Fibroblast of skin of right biceps (primary cell): ENCODE data around the gene OR2M3.
"Not testable (repeated sequence)": the region's sequence is repeated elsewhere in the genome, so short reads cannot be mapped to it uniquely, and the experiment has no call there.

Experiments
- DNase-seq: peaks from one replicate; pipeline ENCODE4 v3.0.0-alpha.2; 2013

Gene OR2M3, protein sequence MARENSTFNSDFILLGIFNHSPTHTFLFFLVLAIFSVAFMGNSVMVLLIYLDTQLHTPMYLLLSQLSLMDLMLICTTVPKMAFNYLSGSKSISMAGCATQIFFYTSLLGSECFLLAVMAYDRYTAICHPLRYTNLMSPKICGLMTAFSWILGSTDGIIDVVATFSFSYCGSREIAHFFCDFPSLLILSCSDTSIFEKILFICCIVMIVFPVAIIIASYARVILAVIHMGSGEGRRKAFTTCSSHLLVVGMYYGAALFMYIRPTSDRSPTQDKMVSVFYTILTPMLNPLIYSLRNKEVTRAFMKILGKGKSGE

DNA sequence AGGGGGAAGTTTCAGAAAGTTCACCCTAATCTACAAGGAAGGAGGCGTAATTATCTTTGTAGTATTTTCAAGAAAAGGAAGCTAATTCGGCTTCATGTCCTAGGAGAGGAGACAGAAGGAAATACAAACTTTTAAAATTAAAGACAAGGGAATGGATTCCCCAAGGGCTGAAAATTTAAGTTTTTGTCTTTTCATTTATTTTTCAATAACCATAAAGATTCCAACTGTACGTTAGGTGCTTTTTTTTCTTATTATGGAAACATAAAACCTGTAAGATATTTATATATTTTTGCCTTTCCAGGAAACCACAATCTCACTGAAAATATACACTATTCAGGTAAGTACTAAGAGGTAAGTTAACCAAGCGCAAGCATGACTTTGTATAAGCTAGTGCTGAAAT is at the start of gene OR2M3:
Gene OR2M3, plus strand, starts transcription at position 301 of the 400 bp plus-strand sequence. CDS start 5,803 bp downstream, outside the sequence.
- no peak for DNase-seq

DNA sequence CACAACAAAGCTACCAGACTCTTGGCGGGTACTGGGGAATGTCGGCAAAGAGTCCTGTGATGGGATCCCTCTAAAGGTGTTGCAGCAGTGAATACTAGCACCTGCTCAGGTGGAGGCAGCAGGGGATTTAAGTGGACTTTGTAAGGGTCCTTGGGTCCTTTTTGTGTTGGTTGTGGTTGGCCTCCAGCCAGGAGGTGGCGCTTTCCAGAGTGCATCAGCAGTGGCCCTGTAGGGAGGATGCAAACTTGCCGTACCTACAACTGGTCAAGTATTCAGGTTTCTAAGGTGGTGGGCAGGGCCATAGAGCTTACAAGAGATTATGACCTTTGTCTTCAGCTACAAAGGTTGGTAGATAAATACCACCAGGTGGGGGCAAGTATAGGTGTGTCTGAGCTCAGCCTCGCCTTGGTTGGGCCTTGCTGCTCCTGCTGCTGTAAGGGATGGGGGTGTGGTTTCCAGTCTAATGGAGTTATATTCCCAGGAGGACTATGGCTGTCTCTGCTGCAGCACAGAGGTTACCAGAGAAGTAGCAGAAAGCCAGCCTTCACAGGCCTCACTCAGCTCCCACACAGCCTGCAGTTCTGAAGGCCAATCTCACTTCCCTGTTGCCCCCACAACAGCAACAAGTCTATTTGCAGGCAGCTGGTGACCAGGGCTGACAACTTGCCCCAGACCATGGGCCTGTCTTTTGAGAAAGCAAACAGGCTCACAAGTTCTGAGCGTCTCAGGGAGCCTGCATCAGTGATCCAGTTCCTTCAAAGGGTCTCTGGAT is 44.8 kb upstream of the OR2M3 start:
- no peak for DNase-seq

DNA sequence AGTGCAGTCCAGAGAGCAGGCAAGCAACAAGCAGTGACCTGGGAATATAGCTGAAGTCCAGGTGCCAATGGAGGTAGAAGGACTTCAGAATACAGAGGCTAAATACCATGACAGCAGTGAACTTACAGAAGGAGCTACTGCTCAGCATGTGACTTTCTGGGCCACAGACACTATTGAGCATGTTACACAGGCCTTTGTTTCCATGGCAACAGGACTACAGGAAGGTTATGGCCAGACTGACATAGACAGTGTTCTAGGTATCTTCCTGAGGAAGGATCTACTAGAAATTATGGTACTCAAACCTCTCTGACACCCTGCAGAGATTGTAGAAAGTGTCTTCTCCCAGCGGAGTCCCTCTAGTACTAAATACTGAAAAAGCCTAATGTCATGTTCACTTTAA is 41.1 kb upstream of the OR2M3 start:
- no peak for DNase-seq

DNA sequence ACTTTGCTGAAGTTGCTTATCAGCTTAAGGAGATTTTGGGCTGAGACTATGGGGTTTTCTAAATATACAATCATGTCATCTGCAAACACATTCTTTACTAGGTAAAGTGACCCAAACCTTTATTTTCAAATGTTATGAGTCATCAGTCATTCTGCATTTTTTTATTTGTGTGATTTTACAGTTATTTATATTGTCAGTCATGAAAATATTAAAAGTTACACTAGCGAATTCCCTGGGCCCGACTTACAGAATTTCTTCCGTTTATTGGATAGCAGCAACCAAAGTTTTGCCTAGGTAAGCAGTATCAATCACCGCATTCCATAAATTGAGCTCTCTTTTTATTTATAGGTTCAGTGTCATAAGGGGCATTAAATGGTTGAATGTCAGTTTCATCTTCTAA is 38.3 kb upstream of the OR2M3 start:
- no peak for DNase-seq

DNA sequence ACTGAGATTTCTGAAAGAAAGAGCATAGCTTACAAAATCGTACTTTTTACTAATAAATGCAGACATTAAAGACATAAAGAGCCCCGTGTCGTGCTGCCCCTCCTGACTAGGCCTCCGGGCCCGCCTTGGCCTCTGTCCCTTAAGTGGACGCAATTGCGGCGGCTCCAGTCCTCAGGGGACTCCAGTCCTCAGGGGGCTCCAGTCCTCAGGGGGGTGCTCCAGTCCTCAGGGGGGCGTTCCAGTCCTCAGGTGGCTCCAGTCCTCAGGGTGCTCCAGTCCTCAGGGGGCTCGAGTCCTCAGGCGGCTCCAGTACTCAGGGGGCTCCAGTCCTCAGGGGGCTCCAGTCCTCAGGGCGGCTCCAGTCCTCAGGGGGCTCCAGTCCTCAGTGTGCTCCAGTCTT is 33.0 kb upstream of the OR2M3 start:
- no peak for DNase-seq

DNA sequence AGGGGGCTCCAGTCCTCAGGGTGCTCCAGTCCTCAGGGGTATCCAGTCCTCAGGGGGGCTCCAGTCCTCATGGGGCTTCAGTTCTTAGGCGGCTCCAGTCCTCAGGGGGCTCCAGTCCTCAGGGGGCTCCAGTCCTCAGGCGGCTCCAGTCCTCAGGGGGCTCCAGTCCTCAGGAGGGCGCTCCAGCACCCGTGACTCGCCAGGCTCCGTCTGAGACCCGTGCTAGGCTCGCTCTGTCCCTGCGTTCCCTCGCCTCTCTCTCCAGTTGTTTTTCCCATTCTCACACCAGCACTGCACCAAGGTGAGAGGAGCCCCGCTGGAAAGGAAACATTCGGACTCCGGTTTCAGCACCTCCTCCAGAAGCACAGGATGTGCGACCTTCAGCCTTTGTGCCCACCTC is 31.9 kb upstream of the OR2M3 start:
- no peak for DNase-seq

DNA sequence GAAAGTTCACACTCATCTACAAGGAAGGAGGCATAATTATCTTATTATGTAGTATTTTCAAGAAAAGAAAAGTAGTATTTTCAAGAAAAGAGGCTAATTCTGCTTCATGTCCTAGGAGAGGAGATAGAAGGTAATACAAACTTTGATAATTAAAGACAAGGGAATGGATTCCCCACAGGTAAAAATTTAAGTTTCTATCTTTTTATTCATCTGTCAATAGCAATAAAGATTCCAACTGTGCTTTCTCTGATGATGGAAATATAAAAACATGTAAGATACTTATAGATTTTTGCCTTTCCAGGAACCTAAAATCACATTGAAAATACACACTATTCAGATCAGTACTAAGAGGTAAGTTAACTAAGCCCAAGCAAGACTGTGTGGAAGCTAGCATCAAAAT is 22.5 kb upstream of the OR2M3 start, which contains the start of gene OR2M2:
Gene OR2M2, plus strand, starts transcription at position 301 of the 400 bp plus-strand sequence. CDS start 5,165 bp downstream, outside the sequence.
- no peak for DNase-seq

DNA sequence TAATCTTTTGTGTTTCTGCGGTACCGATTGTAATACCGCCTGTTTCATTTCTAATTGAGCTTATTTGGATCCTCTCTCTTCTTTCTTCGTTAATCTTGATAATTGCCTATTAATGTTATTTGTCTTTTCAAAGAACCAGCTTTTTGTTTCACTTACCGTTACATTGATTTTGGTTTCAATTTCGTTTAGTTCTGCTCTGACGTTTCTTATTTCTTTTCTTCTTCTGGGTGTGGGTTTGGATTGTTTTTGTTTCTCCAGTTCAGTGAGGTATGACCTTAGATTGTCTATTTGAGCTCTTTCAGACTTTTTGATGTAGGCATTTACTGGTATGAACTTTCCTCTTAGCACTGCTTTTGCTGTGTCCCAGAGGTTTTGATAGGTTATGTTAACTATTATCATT is 13.1 kb upstream of the OR2M3 start:
- DNase-seq, result no peak

DNA sequence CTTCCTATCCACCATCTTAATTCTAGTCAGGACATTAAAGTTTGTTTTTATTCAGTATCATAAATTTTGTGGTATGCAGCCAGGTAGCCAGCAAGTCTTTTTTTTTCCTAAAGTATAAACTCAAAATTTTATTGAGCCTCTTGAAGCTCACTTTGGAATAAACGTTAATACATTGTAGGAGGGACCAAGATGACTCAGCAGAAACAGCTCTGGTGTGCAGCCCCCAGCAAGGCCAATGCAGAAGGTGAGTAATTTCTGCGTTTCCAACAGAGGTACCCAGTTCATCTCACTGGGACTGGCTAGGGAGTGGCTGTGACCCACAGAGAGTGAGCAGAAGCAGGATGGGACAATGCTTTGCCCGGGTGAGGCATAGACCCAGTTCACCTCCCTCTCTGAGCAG is 9.7 kb upstream of the OR2M3 start:
- DNase-seq, result no peak

DNA sequence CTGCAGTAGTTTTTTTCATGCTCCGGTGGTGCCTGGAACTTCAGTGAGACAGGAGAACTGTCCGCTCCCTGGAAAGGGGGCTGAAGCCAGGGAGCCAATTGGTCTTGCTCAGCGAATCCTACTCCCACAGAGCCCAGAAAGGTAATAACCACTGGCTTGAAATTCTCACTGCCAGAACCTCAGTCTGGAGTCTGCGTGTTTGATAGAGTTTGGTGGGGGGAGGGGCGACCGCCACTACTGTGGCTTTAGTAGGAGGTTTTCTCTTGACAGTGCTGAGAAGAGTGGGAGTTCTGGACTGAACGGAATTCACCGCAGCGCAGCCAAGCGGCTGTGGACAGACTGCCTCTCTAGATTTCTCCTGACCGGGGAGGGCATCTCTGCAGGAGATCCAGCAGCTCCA is 8.0 kb upstream of the OR2M3 start:
- DNase-seq, result no peak

DNA sequence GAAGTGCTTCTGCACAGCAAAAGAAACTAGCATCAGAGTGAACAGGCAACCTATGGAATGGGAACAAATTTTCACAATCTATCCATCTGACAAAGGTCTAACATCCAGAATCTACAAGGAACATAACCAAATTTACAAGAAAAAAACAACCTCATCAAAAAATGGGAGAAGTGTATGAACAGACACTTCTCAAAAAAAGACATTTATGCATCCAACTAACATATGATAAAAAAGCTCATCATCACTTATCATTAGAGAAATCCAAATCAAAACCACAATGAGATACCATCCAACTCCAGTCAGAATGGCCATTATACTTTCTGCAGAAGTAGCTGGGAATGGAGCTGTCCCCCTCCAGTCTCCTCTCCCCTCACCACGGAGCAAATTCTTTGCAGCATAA is 2.9 kb upstream of the OR2M3 start:
- DNase-seq, result no peak

DNA sequence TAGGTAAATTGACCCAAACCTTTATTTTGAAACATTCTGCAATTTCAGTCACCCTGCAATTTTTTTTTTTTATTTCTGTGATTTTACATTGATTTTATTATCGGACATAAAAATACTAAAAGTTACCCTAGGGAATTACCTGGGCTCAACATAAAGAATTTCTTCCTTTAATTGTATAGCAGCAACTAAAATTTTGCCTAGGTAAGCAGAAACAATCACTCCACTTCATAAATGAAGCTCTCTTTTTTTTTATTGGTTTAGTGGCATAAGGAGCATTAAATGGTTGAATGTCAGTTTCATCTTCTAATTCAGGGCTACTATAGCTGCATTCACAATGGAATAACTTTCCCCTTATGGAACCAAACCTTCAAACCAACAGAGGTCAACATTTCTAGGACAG is 18.8 kb downstream of the OR2M3 start:
- no peak for DNase-seq

DNA sequence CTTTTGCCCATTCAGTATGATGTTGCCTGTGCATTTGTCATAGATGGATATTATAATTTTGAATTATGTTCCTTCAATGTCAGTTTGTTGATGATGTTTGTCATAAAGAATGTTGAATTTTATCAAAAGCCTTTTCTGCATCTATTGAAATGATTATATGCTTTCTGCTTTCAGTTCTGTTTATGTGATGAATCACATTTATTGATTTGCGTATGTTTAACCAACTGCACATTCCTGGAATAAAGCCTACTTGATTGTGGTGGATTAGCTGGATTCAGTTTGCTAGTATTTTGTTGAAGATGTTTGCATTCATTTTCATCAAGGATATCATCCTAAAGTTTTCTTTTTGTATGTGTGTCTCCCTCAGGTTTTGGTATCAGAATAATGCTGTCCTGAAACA is 28.5 kb downstream of the OR2M3 start:
- no peak for DNase-seq

DNA sequence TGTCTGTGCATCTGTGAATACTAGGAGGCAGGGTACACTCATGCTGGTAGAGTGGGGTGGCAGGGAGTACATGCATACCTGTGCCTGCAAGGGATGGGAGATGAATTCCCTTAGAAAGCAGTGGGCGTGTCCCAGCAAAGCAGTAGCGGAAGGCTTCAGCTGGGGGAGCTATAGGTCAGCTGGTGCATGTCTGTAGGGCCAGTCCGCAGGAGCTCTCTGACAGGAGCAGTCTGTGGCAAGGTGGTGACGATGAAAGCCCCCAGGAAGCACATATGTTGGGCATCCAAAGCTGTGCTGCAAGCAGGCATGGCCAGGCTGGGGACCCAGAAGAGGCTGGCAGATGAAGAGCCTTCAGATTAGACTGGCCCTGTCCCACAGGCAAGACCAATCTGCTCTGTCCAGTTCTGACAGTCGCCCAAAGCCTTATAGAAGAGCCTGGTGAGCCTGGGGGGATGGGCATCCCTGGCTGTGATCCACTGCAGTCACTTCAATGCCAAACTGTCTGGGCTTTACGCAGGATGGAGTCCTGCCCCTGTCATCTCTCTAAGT is 32.4 kb downstream of the OR2M3 start:
- no peak for DNase-seq

DNA sequence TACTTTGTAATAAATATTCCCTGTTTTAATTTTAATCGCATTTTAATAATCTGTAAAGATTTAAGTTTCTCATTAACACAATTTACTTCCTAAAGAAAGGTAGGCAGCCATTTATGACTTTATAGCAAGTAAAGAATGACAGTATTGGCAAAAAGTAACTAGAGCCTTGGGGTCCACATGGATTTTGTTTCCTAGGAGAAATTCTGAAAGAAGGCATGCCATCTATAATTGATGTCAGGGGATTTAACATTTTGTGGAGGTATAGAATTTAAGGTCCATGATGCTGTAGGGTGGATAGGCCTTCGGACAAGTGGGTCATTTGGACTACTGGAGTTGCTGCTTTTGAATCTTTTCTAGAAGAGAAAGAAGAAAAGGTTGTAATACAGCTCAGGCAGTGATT is 34.1 kb downstream of the OR2M3 start, which contains the start of gene OR2M4:
Gene OR2M4, plus strand, starts transcription at position 301 of the 400 bp plus-strand sequence. CDS start 7,512 bp downstream, outside the sequence.
- no peak for DNase-seq

DNA sequence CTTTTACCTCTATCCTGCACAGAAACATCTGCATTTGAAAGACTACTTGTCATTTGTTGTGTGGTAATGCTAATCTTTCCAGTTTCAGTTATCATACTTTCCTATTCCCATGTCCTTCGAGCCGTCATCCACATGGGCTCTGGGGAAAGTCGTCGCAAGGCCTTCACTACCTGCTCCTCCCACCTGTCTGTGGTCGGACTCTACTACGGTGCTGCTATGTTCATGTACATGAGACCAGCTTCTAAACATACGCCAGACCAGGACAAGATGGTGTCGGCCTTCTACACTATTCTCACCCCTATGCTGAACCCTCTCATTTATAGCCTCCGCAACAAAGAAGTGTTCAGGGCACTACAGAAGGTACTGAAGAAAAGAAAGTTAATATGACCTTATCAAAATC is 42.4 kb downstream of the OR2M3 start:
- DNase-seq, result no peak

DNA sequence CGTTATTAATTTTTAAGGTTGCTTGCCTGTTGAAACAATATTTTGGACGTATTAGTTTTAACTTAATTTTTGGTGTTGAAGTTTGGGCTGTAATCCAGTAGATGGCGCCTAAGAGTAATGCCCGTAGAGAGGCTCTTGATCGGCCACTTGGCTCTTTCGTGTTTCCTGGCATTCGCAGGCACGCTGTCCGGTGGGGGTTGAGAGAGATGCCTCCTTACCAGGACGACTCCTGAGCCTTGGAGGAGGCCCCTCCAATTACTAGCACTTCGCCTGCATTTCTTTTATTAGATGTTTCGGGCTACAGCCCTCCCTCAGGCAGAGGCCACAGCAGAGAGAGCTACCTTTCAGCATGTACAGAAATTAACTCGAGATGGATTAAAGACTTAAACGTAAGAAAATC is 46.1 kb downstream of the OR2M3 start:
- no peak for DNase-seq

DNA sequence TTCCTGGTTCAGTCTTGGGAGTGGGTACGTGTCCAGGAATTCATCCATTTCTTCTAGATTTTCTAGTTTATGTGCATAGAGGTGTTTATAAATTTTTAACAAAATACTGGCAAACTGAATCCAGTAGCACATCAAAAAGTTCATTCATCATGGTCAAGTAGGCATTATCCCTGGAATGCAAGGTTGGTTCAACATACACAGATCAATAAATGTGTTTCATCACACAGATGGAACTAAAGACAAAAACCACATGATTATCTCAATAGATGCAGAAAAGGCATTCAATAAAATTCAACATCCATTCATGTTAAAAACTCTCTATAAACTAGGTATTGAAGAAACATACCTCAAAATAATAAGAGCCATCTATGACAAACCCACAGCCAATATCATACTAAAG is 62.2 kb downstream of the OR2M3 start:
- not testable (repeated sequence) for DNase-seq
